GM18511 (cell line): ENCODE results near the gene ERC1.
"Not testable (repeated sequence)": the region's sequence is repeated elsewhere in the genome, so short reads cannot be mapped to it uniquely, and the experiment has no call there.

Source experiments
- ATAC-seq: cut with Tn5 transposase; IDR thresholded peaks from one replicate; pipeline ENCODE4 v1.9.1; 2021; ENCODE audit warnings: mild to moderate bottlenecking, moderate library complexity; ENCODE audit not compliant: unreplicated experiment

Gene ERC1

GRCh38 chr12:1311145-1311544 is 320.1 kb downstream of the ERC1 start:
- no peak for ATAC-seq

GRCh38 chr12:1313906-1314305 is 322.9 kb downstream of the ERC1 start:
- ATAC-seq, result no peak

GRCh38 chr12:1314523-1314922 is 323.5 kb downstream of the ERC1 start:
- no peak for ATAC-seq

GRCh38 chr12:1316991-1317390 is 326.0 kb downstream of the ERC1 start:
- ATAC-seq, result not testable (repeated sequence)

GRCh38 chr12:1318327-1319031 is 327.5 kb downstream of the ERC1 start:
- no peak for ATAC-seq

- ATAC-seq, result no peak
Measured at GRCh38 chr12:1319212-1319611, 328.2 kb downstream of the ERC1 start.

- no peak for ATAC-seq
Measured at GRCh38 chr12:1320021-1320420, 329.0 kb downstream of the ERC1 start.

- ATAC-seq, result no peak
Measured at GRCh38 chr12:1322821-1323220, 331.8 kb downstream of the ERC1 start.

GRCh38 chr12:1324099-1324498 is 333.1 kb downstream of the ERC1 start:
- ATAC-seq, result no peak

- ATAC-seq, result no peak
Measured at GRCh38 chr12:1324910-1325309, 333.9 kb downstream of the ERC1 start.

GRCh38 chr12:1325666-1326065 is 334.6 kb downstream of the ERC1 start:
- no peak for ATAC-seq

GRCh38 chr12:1326258-1326657 is 335.2 kb downstream of the ERC1 start:
- ATAC-seq, result no peak

GRCh38 chr12:1328391-1328790 is 337.4 kb downstream of the ERC1 start:
- ATAC-seq, result no peak

- no peak for ATAC-seq
Measured at GRCh38 chr12:1329784-1330476, 338.9 kb downstream of the ERC1 start.

- ATAC-seq, result no peak
Measured at GRCh38 chr12:1330477-1330827, 339.4 kb downstream of the ERC1 start.

- no peak for ATAC-seq
Measured at GRCh38 chr12:1332327-1332726, 341.3 kb downstream of the ERC1 start.

- ATAC-seq, result no peak
Measured at GRCh38 chr12:1338483-1339177, 347.6 kb downstream of the ERC1 start.

- ATAC-seq, result not testable (repeated sequence)
Measured at GRCh38 chr12:1339178-1339541, 348.1 kb downstream of the ERC1 start.

GRCh38 chr12:1339618-1340319 is 348.7 kb downstream of the ERC1 start:
- no peak for ATAC-seq

GRCh38 chr12:1341270-1341669 is 350.2 kb downstream of the ERC1 start:
- not testable (repeated sequence) for ATAC-seq

GRCh38 chr12:1343422-1343821 is 352.4 kb downstream of the ERC1 start:
- ATAC-seq, result no peak
